ENCODE measurements around the gene EPHB1.
"Not testable (repeated sequence)": the region's sequence is repeated elsewhere in the genome, so short reads cannot be mapped to it uniquely, and the experiment has no call there.

Gene EPHB1

GRCh38 chr3:134965865-134966481, 170.9 kb downstream of the EPHB1 start:
- Histone ChIP-seq H3K27ac (replicated peaks) (no peak overlapping the region), H3K27me3 (ENCODE audit: insufficient read depth, poor library complexity, severe bottlenecking) (peaks cover 2% of the 10 kb centered on the region), H3K4me3 (replicated peaks; ENCODE audit: insufficient read depth, low read length) (no peak overlapping the region)
- TF ChIP-seq CTCF (IDR thresholded peaks at IDR 0.05; ENCODE audit: insufficient read depth, low read length) (no peak), POLR2AphosphoS5 (IDR thresholded peaks at IDR 0.05; ENCODE audit: low read depth) (no peak), REST (IDR thresholded peaks at IDR 0.05; ENCODE audit: insufficient replicate concordance, low read depth) (no peak), SPI1 (IDR thresholded peaks at IDR 0.05; ENCODE audit: borderline replicate concordance, low read depth) (no peak), GABPA (IDR thresholded peaks at IDR 0.05; ENCODE audit: low read depth) (no peak)
- DNase-seq (ENCODE audit: low read depth in 1 of 2, low spot score in 1 of 2): no peak

GRCh38 chr3:134970895-134971294, 175.8 kb downstream of the EPHB1 start:
- Histone ChIP-seq H3K4me3 (replicated peaks; ENCODE audit: insufficient read depth, low read length) (no peak overlapping the region), H3K27me3 (ENCODE audit: insufficient read depth, poor library complexity, severe bottlenecking) (peaks cover 2% of the 10 kb centered on the region), H3K27ac (replicated peaks) (no peak overlapping the region)
- TF ChIP-seq POLR2AphosphoS5 (IDR thresholded peaks at IDR 0.05; ENCODE audit: low read depth) (no peak), GABPA (IDR thresholded peaks at IDR 0.05; ENCODE audit: low read depth) (no peak), SPI1 (IDR thresholded peaks at IDR 0.05; ENCODE audit: borderline replicate concordance, low read depth) (no peak), CTCF (IDR thresholded peaks at IDR 0.05; ENCODE audit: insufficient read depth, low read length) (no peak), REST (IDR thresholded peaks at IDR 0.05; ENCODE audit: insufficient replicate concordance, low read depth) (no peak)
- DNase-seq (ENCODE audit: low read depth in 1 of 2, low spot score in 1 of 2): no peak

GRCh38 chr3:134971306-134971705, 176.2 kb downstream of the EPHB1 start:
- DNase-seq (ENCODE audit: low read depth in 1 of 2, low spot score in 1 of 2): no peak
- TF ChIP-seq REST (IDR thresholded peaks at IDR 0.05; ENCODE audit: insufficient replicate concordance, low read depth) (no peak), SPI1 (IDR thresholded peaks at IDR 0.05; ENCODE audit: borderline replicate concordance, low read depth) (no peak), GABPA (IDR thresholded peaks at IDR 0.05; ENCODE audit: low read depth) (no peak), POLR2AphosphoS5 (IDR thresholded peaks at IDR 0.05; ENCODE audit: low read depth) (no peak), CTCF (IDR thresholded peaks at IDR 0.05; ENCODE audit: insufficient read depth, low read length) (no peak)
- Histone ChIP-seq H3K27me3 (ENCODE audit: insufficient read depth, poor library complexity, severe bottlenecking) (peaks cover 2% of the 10 kb centered on the region), H3K27ac (replicated peaks) (no peak overlapping the region), H3K4me3 (replicated peaks; ENCODE audit: insufficient read depth, low read length) (no peak overlapping the region)

GRCh38 chr3:134971907-134972306, 176.8 kb downstream of the EPHB1 start:
- H3K27ac ChIP-seq (replicated peaks); H3K27me3 ChIP-seq (ENCODE audit: insufficient read depth, poor library complexity, severe bottlenecking); DNase-seq (ENCODE audit: low read depth in 1 of 2, low spot score in 1 of 2); H3K4me3 ChIP-seq (replicated peaks; ENCODE audit: insufficient read depth, low read length): not testable (repeated sequence)
